Nephron progenitor cell (in vitro differentiated cells): ENCODE results near the gene GJD4.
A peak's percentile ranks its signal among the peaks of the same experiment; 100 is the strongest.

Experiments used
- DNase-seq: peaks from one replicate; pipeline ENCODE4 v3.0.0; 2021
- H3K27ac Mint-ChIP-seq: 2 replicates; pipeline ENCODE4 v1.8.0; 2021; ENCODE audit warnings: mild to moderate bottlenecking, moderate library complexity, mixed read lengths
- H3K27me3 Mint-ChIP-seq: 2 replicates; pipeline ENCODE4 v1.8.0; 2021; ENCODE audit warnings: mild to moderate bottlenecking, low read depth, mixed read lengths; ENCODE audit not compliant: poor library complexity
- H3K36me3 Mint-ChIP-seq: 2 replicates; pipeline ENCODE4 v1.8.0; 2021; ENCODE audit warnings: low read depth, mixed read lengths
- H3K4me1 Mint-ChIP-seq: 2 replicates; pipeline ENCODE4 v1.8.0; 2021; ENCODE audit warnings: mixed read lengths
- H3K4me3 Mint-ChIP-seq: 2 replicates; pipeline ENCODE4 v1.8.0; 2021; ENCODE audit warnings: mild to moderate bottlenecking, moderate library complexity, mixed read lengths
- H3K9me3 Mint-ChIP-seq: 2 replicates; pipeline ENCODE4 v1.8.0; 2021; ENCODE audit warnings: mild to moderate bottlenecking, moderate library complexity, mixed read lengths
- TF ChIP-seq, protein P1 (sequence below): fragments of 200-600 bp; sonication (generic); IDR thresholded peaks from 2 replicates; pipeline ENCODE4 v1.5.0; 2021; ENCODE audit warnings: antibody characterized with exemption

The GJD4 gene

DNA sequence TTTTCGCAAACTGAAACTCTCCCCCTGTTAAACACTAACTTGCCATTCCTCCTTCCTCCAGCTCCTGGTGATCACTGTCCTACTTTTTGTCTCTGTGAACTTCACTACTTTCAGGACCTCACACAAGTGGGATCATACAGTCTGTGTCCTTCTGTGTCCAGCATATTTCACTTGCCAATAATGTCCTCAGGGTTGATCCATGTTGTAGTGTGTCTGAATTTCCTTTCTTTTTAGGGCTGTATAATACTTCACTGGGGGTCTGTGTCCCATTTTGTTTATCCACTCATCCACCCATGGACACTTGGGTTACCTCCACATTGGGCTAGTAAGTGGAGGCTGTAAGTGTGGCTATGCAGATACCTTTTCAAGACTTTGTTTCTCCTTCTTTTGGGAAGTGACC, 42.7 kb upstream of the GJD4 start:
- peaks cover 25% of the 10 kb centered on the region for H3K36me3 Mint-ChIP-seq
- no peak overlapping the region for H3K4me3 Mint-ChIP-seq
- H3K27me3 Mint-ChIP-seq = no peaks in the 10 kb centered on the region
- peak overlapping the region; percentile 7 for H3K27ac Mint-ChIP-seq
- no peak for DNase-seq
- peaks cover 5% of the 10 kb centered on the region for H3K4me1 Mint-ChIP-seq
- TF ChIP-seq, protein P1, sequence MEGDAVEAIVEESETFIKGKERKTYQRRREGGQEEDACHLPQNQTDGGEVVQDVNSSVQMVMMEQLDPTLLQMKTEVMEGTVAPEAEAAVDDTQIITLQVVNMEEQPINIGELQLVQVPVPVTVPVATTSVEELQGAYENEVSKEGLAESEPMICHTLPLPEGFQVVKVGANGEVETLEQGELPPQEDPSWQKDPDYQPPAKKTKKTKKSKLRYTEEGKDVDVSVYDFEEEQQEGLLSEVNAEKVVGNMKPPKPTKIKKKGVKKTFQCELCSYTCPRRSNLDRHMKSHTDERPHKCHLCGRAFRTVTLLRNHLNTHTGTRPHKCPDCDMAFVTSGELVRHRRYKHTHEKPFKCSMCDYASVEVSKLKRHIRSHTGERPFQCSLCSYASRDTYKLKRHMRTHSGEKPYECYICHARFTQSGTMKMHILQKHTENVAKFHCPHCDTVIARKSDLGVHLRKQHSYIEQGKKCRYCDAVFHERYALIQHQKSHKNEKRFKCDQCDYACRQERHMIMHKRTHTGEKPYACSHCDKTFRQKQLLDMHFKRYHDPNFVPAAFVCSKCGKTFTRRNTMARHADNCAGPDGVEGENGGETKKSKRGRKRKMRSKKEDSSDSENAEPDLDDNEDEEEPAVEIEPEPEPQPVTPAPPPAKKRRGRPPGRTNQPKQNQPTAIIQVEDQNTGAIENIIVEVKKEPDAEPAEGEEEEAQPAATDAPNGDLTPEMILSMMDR = no peak
- H3K9me3 Mint-ChIP-seq = no peaks in the 10 kb centered on the region

DNA sequence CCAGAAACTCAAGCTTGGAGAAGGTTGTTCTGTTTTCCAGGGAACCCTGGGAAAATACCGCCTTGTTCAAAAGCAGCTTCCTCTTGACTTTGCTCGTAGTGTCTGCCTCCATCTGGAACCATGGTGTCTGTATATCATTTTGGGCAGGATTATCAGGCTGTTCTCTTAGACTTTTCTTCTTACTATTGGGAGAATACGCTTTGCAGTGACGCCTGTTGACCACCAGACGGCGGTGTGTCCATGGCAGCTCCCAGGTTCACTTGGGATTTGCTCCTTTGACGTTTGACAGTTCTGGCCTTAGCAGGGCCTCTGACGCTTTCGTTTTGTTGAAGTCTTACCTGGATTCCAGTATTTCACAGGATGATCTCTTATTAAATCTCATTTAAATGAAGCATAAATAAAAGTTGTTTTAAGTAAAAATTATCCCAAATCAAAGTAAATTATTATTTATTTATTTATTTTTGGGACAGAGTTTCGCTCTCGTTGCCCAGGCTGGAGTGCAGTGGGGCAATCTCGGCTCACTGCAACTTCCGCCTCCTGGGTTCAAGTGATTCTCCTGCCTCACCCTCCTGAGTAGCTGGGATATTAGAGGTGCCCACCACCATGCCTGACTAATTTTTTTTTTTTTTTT, 41.8 kb upstream of the GJD4 start:
- peak; percentile 70 for DNase-seq
- H3K27ac Mint-ChIP-seq = no peak overlapping the region

DNA sequence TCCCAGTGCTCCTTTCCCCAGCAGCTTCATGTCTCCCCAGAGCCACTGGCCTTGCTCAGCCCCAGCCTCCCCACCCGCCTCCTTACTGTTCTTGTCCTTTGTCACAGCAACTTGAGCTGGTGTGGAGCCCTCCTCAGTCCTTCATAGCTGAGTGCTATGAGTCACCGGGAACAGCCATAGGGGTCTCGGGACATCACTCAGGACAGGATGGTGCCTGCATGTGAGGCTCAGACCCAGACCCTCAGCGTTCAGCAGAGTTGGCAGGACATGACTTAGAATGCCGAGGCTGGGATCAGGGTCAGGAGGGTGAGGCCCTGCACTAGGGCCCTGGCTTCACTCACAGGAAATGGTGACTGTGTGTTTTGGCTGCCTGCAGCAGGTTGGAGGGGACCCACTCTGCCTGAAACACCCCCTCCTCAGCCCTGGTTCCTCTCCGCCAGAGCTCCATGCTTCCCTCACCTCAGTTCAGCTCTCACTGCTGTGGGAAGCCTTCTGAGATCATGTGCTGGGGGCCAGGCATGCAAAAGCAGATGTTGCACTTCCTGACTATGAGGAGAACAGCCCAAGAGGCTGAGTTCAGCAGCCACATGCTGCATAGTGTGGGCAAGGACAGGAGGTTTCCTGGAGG, 40.7 kb upstream of the GJD4 start:
- no peak for DNase-seq
- Mint-ChIP-seq H3K36me3 (peaks cover 43% of the 10 kb centered on the region), H3K4me3 (no peak overlapping the region), H3K27me3 (no peaks in the 10 kb centered on the region), H3K27ac (no peak overlapping the region), H3K9me3 (no peaks in the 10 kb centered on the region), H3K4me1 (peaks cover 18% of the 10 kb centered on the region)
- TF ChIP-seq, protein P1 = no peak

More for the DNA sequence above, 41.8 kb upstream of the GJD4 start:
- peaks cover 32% of the 10 kb centered on the region for H3K36me3 Mint-ChIP-seq
- H3K4me1 Mint-ChIP-seq = peaks cover 7% of the 10 kb centered on the region
- no peaks in the 10 kb centered on the region for H3K9me3 Mint-ChIP-seq
- H3K4me3 Mint-ChIP-seq = no peak overlapping the region
- TF ChIP-seq, protein P1 = peak; percentile 99
- H3K27me3 Mint-ChIP-seq = no peaks in the 10 kb centered on the region

DNA sequence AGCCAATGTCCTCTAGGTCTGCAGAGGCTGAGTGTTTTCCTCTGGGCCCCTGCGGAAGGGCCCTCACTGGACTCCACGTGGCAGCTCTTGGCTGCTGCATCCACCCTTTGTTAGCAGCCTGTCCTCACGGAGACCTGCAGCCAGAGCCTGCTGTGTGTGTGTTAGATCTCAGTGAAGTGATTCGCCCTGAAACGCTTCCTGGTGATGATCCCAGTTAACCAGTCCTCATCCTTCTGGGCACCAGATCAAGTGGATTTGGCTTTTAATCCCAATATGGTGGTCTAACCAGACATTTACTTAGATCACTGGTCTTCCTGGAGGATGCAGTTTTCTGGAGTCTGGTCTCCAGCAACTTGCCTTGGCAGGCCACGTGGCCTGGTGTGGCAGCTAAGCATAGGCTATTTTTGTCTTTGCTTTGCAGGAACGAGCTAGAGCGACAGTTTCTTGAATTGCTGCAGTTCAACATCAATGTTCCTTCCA, 39.5 kb upstream of the GJD4 start:
- Mint-ChIP-seq H3K4me1 (peaks cover 24% of the 10 kb centered on the region), H3K36me3 (peaks cover 41% of the 10 kb centered on the region), H3K27ac (no peak overlapping the region), H3K9me3 (no peaks in the 10 kb centered on the region), H3K4me3 (no peak overlapping the region), H3K27me3 (no peaks in the 10 kb centered on the region)
- TF ChIP-seq, protein P1 = no peak
- no peak for DNase-seq

DNA sequence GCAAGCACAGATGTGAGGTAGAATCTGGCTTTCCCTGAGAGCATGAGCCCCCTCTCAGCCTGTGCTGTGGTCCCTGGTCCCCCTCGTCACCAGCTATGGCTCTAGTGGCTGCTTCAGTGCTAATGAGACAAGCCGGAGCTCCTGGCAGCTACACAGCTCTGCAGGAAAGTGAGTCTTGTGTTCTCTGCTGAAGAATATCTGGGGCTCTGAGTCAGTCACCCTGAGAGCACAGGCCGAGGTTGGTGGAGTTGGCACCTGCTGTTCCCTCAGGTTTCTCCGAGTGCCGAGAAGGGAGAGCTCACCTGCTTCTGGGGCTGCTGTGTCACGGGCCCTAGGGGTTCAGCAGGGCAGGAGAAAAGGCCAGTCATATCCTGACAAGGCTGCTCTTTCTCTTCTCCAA, 37.2 kb upstream of the GJD4 start:
- Mint-ChIP-seq H3K4me1 (peaks cover 24% of the 10 kb centered on the region), H3K9me3 (no peaks in the 10 kb centered on the region), H3K27ac (peak overlapping the region; percentile 39), H3K4me3 (no peak overlapping the region), H3K36me3 (peaks cover 41% of the 10 kb centered on the region), H3K27me3 (no peaks in the 10 kb centered on the region)
- no peak for DNase-seq
- TF ChIP-seq, protein P1 = no peak
